ENCODE data around the gene DLX3.

DNA sequence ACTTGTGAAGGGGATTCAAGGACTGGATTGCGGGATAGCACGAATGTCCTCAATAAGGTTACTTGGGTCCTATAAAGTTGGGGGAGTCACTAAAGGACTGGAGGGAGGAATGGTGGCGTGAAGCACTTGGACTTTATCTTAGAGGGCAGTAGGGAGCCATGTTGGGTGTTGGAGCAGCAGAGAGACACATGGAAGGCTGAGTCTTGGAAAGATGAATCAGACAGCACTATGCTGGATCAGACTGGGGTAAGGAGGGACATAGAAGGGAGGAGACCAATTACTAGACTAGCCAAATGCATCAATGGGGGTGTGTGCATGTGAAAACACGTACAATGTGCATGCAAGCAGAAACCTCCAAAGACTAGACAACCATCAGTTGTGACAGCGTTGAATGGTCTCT is 52.1 kb downstream of the DLX3 start:
- TF ChIP-seq CTCF (IDR thresholded peaks at IDR 0.05) (no peak), POLR2AphosphoS5 (IDR thresholded peaks at IDR 0.05) (no peak), EP300 (IDR thresholded peaks at IDR 0.05) (no peak), POLR2A (IDR thresholded peaks at IDR 0.05) (no peak)
